Endothelial cell of umbilical vein (primary cell): ENCODE results near the gene CALHM5. TPM values are rescaled to one million over a fixed set of nuclear protein-coding genes. Genes with fewer than 3 reads are reported as not detected.

Experiments used
- BruUV-seq: library from RNA; stranded (reverse); fragments of 400-500 nt; replicated peaks from 2 replicates; lab custom pipeline; 2021; lab: Mats Ljungman, UMichigan
- CTCF ChIA-PET: fragments of 300-600, 350-600 bp; sonication (Branson Sonifier 250); formaldehyde crosslinking; loops from one replicate; lab custom pipeline; 2021; ENCODE audit warnings: antibody characterized with exemption, inconsistent platforms; lab: Charles Lee
- POLR2A ChIA-PET: fragments of 300-600, 350-600 bp; sonication (Branson Sonifier 250); formaldehyde crosslinking; loops from one replicate; lab custom pipeline; 2021; ENCODE audit warnings: antibody characterized with exemption, inconsistent platforms; lab: Charles Lee
- DNase-seq: peaks from one replicate; pipeline ENCODE4 v3.0.0-alpha.2; 2011; ENCODE audit warnings: low read depth, low spot score
- FAIRE-seq: peaks from 2 replicates; lab custom pipeline; 2011; peaks lifted over from hg19 to GRCh38; lab: Jason Lieb, UNC
- H2AFZ ChIP-seq: 2 replicates; pipeline ENCODE4 v1.6.0; 2012; ENCODE audit warnings: low read depth, low read length, control low read depth, inconsistent platforms
- H3K27ac ChIP-seq: 2 replicates; pipeline ENCODE4 v1.5.1; 2011; ENCODE audit warnings: low read depth, mild to moderate bottlenecking, control low read depth, low read length, moderate library complexity; ENCODE audit not compliant: insufficient read depth
- H3K27me3 ChIP-seq, 2 experiments: 2 replicates each; pipeline versions ENCODE4 v1.6.0 to v1.6.1; 2011; ENCODE audit warnings: low read length in 2 of 2, mixed read lengths in 1 of 2; ENCODE audit not compliant: control insufficient read depth in 2 of 2, insufficient read depth in 2 of 2
- H3K36me3 ChIP-seq, 2 experiments: 2 replicates in 1 of 2; 3 replicates in 1 of 2; pipeline ENCODE4 v1.5.1; 2011; ENCODE audit warnings: low read length in 2 of 2, mild to moderate bottlenecking in 1 of 2, moderate library complexity in 1 of 2; ENCODE audit not compliant: control insufficient read depth in 2 of 2, insufficient read depth in 2 of 2; ENCODE audit errors: extremely low read depth in 1 of 2
- H3K4me1 ChIP-seq: 3 replicates; pipeline ENCODE4 v1.5.1; 2011; ENCODE audit warnings: mild to moderate bottlenecking, low read length; ENCODE audit not compliant: control insufficient read depth, insufficient read depth; ENCODE audit errors: extremely low read depth
- H3K4me2 ChIP-seq: 2 replicates; pipeline ENCODE4 v1.6.1; 2011; ENCODE audit warnings: low read length, control low read depth, mixed read lengths; ENCODE audit not compliant: insufficient read depth
- H3K4me3 ChIP-seq, 3 experiments: fragments of 200-600 bp in 1 of 3; sonication (generic), shearing (Covaris generic) in 1 of 3; replicated peaks in 1 of 3; 2 replicates each; pipeline ENCODE4 v1.5.1; 2011 to 2016; ENCODE audit warnings: control low read depth in 3 of 3, low read length in 3 of 3, mild to moderate bottlenecking in 2 of 3, inconsistent platforms in 1 of 3, low read depth in 1 of 3, moderate library complexity in 1 of 3; ENCODE audit not compliant: insufficient read depth in 1 of 3
- H3K79me2 ChIP-seq: 2 replicates; pipeline ENCODE4 v1.6.0; 2012; ENCODE audit warnings: low read length, inconsistent platforms; ENCODE audit not compliant: control insufficient read depth, insufficient read depth
- H3K9ac ChIP-seq: replicated peaks from 2 replicates; pipeline ENCODE3; 2011; ENCODE audit warnings: low read length, control low read depth; ENCODE audit not compliant: insufficient read depth; ENCODE audit errors: extremely low read depth
- H3K9me1 ChIP-seq: replicated peaks from 3 replicates; pipeline ENCODE4 v1.6.0; 2011; ENCODE audit warnings: mild to moderate bottlenecking, low read length; ENCODE audit not compliant: control insufficient read depth, insufficient read depth; ENCODE audit errors: extremely low read depth
- H3K9me3 ChIP-seq: replicated peaks from 2 replicates; pipeline ENCODE4 v1.5.1; 2012; ENCODE audit warnings: low read length, inconsistent platforms; ENCODE audit not compliant: control insufficient read depth, insufficient read depth
- H4K20me1 ChIP-seq: replicated peaks from 2 replicates; pipeline ENCODE3; 2011; ENCODE audit warnings: mild to moderate bottlenecking, low read length; ENCODE audit not compliant: control insufficient read depth, insufficient read depth; ENCODE audit errors: extremely low read depth
- CTCF ChIP-seq, 2 donors: IDR thresholded peaks; 1 replicate in 1 of 2; 2 replicates in 1 of 2; pipeline ENCODE4 v1.5.1; 2011; ENCODE audit warnings: low read length in 2 of 2, mild to moderate bottlenecking in 2 of 2, moderate library complexity in 2 of 2, control low read depth in 1 of 2, inconsistent platforms in 1 of 2, low read depth in 1 of 2; ENCODE audit not compliant: insufficient read depth in 1 of 2; ENCODE audit errors: extremely low read depth in 1 of 2
- EZH2 ChIP-seq: IDR thresholded peaks from 2 replicates; pipeline ENCODE4 v1.6.1; 2012; ENCODE audit warnings: borderline replicate concordance, low read depth, mild to moderate bottlenecking, moderate library complexity, low read length, inconsistent platforms; ENCODE audit not compliant: severe bottlenecking
- FOS ChIP-seq: IDR thresholded peaks from 2 replicates; pipeline ENCODE4 v1.6.1; 2011; ENCODE audit warnings: mild to moderate bottlenecking, low read length, moderate library complexity, borderline replicate concordance; ENCODE audit not compliant: insufficient read depth
- GATA2 ChIP-seq: IDR thresholded peaks from 2 replicates; pipeline ENCODE4 v1.7.0; 2011; ENCODE audit warnings: low read depth, mild to moderate bottlenecking, moderate library complexity, mixed read lengths, low read length; ENCODE audit not compliant: insufficient read length, insufficient read depth
- JUN ChIP-seq: IDR thresholded peaks from 2 replicates; pipeline ENCODE4 v1.6.1; 2011; ENCODE audit warnings: borderline replicate concordance, low read depth; ENCODE audit not compliant: insufficient read length, insufficient read depth
- MYC ChIP-seq: IDR thresholded peaks from one replicate; pipeline ENCODE4 v1.6.1; 2011; ENCODE audit warnings: mild to moderate bottlenecking, low read depth, low read length
- POLR2A ChIP-seq: IDR thresholded peaks from 2 replicates; pipeline ENCODE4 v1.6.1; 2012; ENCODE audit warnings: low read depth, mild to moderate bottlenecking, control low read depth, low read length
- POLR2AphosphoS5 ChIP-seq: IDR thresholded peaks from 2 replicates; pipeline ENCODE4 v1.6.1; 2012; ENCODE audit warnings: low read depth, mild to moderate bottlenecking, control low read depth, low read length, moderate library complexity; ENCODE audit not compliant: insufficient read depth
- dilution Hi-C: fragments of 300-500 bp; cut with MboI; formaldehyde crosslinking; loops from one replicate; pipeline ENCODE4 v1.15.0; 2019; ENCODE audit warnings: low sequenced_read_pairs; ENCODE audit not compliant: extremely low pct_ligation_motif_present
- intact Hi-C: fragments of 100-400 bp; cut with micrococcal nuclease; formaldehyde crosslinking; loops from one replicate; pipeline ENCODE4 v1.10.0; 2022
- polyA plus RNA-seq, 4 experiments: library from polyadenylated mRNA; depleted of rRNA in 3 of 4; stranded (reverse) in 3 of 4; unstranded in 1 of 4; fragments of >200 nt; gene quantifications; 2 replicates each; pipeline versions ENCODE4 v1.2.1 to v1.2.3, GENCODE V29; 2011 to 2012; ENCODE audit warnings: missing spikeins in 1 of 4
- total RNA-seq: library from RNA; stranded (reverse); gene quantifications from 2 replicates; pipeline ENCODE4 v1.2.3, GENCODE V29; 2021
- TF ChIP-seq, protein P1 (sequence below): IDR thresholded peaks from 2 replicates; pipeline ENCODE4 v1.6.1; 2011; ENCODE audit not compliant: insufficient read depth, insufficient read length

Gene CALHM5
- total and polyA plus RNA-seq, 2 donors (not counting 3 experiments of a cell fraction or from before 2014, with no cell fraction given) = 4.5 to 6.6 TPM

DNA sequence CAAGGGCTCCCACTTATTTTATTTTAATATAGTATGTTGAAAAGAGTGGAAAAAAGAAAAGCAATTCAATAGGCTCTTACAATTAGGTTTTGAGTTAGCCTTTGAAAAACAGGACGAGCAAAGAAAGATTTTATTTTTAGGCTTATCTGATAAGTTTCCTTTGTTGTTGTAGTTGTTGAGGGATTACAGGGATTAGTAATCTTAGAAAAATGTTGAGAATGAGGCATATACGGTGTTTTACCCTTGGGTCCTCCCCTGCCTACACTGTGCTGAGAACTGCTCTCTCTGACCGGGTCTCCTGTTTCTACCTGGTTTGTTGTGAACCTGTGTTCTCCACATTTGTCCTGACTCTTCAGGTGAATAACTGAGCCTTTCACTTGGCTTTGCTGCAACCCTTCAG lies 17.3 kb downstream of the CALHM5 start:
- Histone ChIP-seq H3K4me3 (no peak overlapping the region), H3K9me3 (no peaks in the 10 kb centered on the region), H3K27ac (no peak overlapping the region), H3K27me3 (peaks cover 0 to 2% of the 10 kb centered on the region in 2 experiments), H3K9ac (peak overlapping the region; percentile 36), H3K4me2 (peak overlapping the region; percentile 37), H2AFZ (peak overlapping the region; percentile 19), H3K36me3 (no peaks in the 10 kb centered on the region), H3K79me2 (no peaks in the 10 kb centered on the region), H4K20me1 (no peaks in the 10 kb centered on the region), H3K9me1 (no peaks in the 10 kb centered on the region), H3K4me1 (peaks cover 16% of the 10 kb centered on the region)
- FAIRE-seq = no peak
- ChIA-PET CTCF (interaction anchor here (0.6 to 1.9 kb wide), 7 partner anchors 9 to 311 kb away, joined by 3 to 13 read pairs (median 5); partner anchors contain the start of gene CALHM5), POLR2A (no interaction called here)
- no TSS peak for BruUV-seq
- intact Hi-C loops (loop anchor here (1.0 kb wide), 1 partner anchor 17 kb away; the partner anchor contains the start of gene CALHM5), dilution Hi-C loops (no loop called here)
- DNase-seq = peak; percentile 67
- TF ChIP-seq, protein P1, sequence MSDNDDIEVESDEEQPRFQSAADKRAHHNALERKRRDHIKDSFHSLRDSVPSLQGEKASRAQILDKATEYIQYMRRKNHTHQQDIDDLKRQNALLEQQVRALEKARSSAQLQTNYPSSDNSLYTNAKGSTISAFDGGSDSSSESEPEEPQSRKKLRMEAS = no peak
- TF ChIP-seq EZH2 (no peak), POLR2A (no peak), CTCF (IDR thresholded peaks at IDR 0.05; ENCODE audit: extremely low read depth in 1 of 2, insufficient read depth in 1 of 2, low read depth in 1 of 2, low read length in 2 of 2) (no peak), POLR2AphosphoS5 (no peak), JUN (peak; percentile 44), GATA2 (peak; percentile 71), FOS (no peak), MYC (no peak)
